HEK293 (cell line): ENCODE data around the gene CAMK2G.

ENCODE experiments used
- CTCF ChIA-PET: fragments of 350-600 bp; formaldehyde crosslinking; extraction: SDS; loops from one replicate; lab custom pipeline; 2021; ENCODE audit warnings: antibody characterized with exemption; lab: Yijun Ruan, JAX
- POLR2A ChIA-PET: fragments of 300-600 bp; formaldehyde crosslinking; extraction: SDS; loops from one replicate; lab custom pipeline; 2020; ENCODE audit warnings: antibody characterized with exemption, inconsistent platforms; lab: Yijun Ruan, JAX
- H3K27ac ChIP-seq: fragments of 200-500 bp; sonication (Bioruptor generic); 2 replicates; pipeline ENCODE4 v1.5.1; 2014; ENCODE audit warnings: low read depth, low read length, control low read depth, inconsistent platforms; ENCODE audit errors: extremely low read depth
- H3K36me3 ChIP-seq, 2 experiments: fragments of 200-500 bp in 1 of 2; sonication (Bioruptor generic) in 1 of 2; 1 replicate in 1 of 2; 2 replicates in 1 of 2; pipeline ENCODE4 v1.5.1; 2014 to 2017; ENCODE audit warnings: inconsistent platforms in 2 of 2, low read length in 2 of 2; ENCODE audit not compliant: control insufficient read depth in 2 of 2, insufficient read depth in 1 of 2
- H3K4me1 ChIP-seq: fragments of 200-500 bp; sonication (Bioruptor generic); 2 replicates; pipeline ENCODE4 v1.5.1; 2014; ENCODE audit warnings: mild to moderate bottlenecking, low read length, inconsistent platforms; ENCODE audit not compliant: control insufficient read depth, insufficient read depth
- H3K4me3 ChIP-seq: 2 replicates; pipeline ENCODE4 v1.5.1; 2011; ENCODE audit warnings: low read depth, mild to moderate bottlenecking, control low read depth, low read length, moderate library complexity
- H3K9me3 ChIP-seq: fragments of 200-500 bp; sonication (Bioruptor generic); 2 replicates; pipeline ENCODE4 v1.5.1; 2014; ENCODE audit warnings: low read depth, low read length, inconsistent platforms; ENCODE audit not compliant: control insufficient read depth, insufficient read depth
- EGR2 ChIP-seq: fragments of 450-650 bp; formaldehyde crosslinking; IDR thresholded peaks from 2 replicates; pipeline ENCODE4 v1.5.1; 2016; ENCODE audit warnings: low read depth, missing biosample characterization, missing genetic modification characterization
- HIC1 ChIP-seq: fragments of 450-650 bp; formaldehyde crosslinking; IDR thresholded peaks from 2 replicates; pipeline ENCODE4 v1.5.1; 2016; ENCODE audit warnings: missing biosample characterization, missing genetic modification characterization
- KLF9 ChIP-seq: fragments of 450-650 bp; formaldehyde crosslinking; IDR thresholded peaks from 2 replicates; pipeline ENCODE4 v1.5.1; 2016; ENCODE audit warnings: missing biosample characterization, missing genetic modification characterization, low read depth
- OSR2 ChIP-seq: fragments of 450-650 bp; formaldehyde crosslinking; IDR thresholded peaks from 2 replicates; pipeline ENCODE4 v1.5.1; 2016; ENCODE audit warnings: missing biosample characterization, missing genetic modification characterization
- PATZ1 ChIP-seq: fragments of 450-650 bp; formaldehyde crosslinking; IDR thresholded peaks from 2 replicates; pipeline ENCODE4 v1.5.1; 2016; ENCODE audit warnings: missing biosample characterization, missing genetic modification characterization
- SCRT1 ChIP-seq: fragments of 450-650 bp; formaldehyde crosslinking; IDR thresholded peaks from 2 replicates; pipeline ENCODE4 v1.5.1; 2016; ENCODE audit warnings: missing biosample characterization, missing genetic modification characterization, borderline replicate concordance
- WT1 ChIP-seq: fragments of 450-650 bp; formaldehyde crosslinking; IDR thresholded peaks from 2 replicates; pipeline ENCODE4 v1.5.1; 2016; ENCODE audit warnings: missing biosample characterization, missing genetic modification characterization
- ZBTB21 ChIP-seq: fragments of 450-650 bp; formaldehyde crosslinking; IDR thresholded peaks from 2 replicates; pipeline ENCODE4 v1.5.1; 2017; ENCODE audit warnings: missing biosample characterization, missing genetic modification characterization
- ZBTB44 ChIP-seq: fragments of 450-650 bp; IDR thresholded peaks from 2 replicates; pipeline ENCODE4 v1.5.1; 2018; ENCODE audit warnings: missing biosample characterization, mild to moderate bottlenecking, missing genetic modification characterization
- ZBTB49 ChIP-seq: fragments of 450-650 bp; formaldehyde crosslinking; IDR thresholded peaks from 2 replicates; pipeline ENCODE4 v1.5.1; 2016; ENCODE audit warnings: missing biosample characterization, missing genetic modification characterization, low read depth
- ZEB2 ChIP-seq: fragments of 450-650 bp; formaldehyde crosslinking; IDR thresholded peaks from 2 replicates; pipeline ENCODE4 v1.5.1; 2016; ENCODE audit warnings: missing biosample characterization, missing genetic modification characterization
- ZNF140 ChIP-seq: fragments of 450-650 bp; formaldehyde crosslinking; IDR thresholded peaks from 2 replicates; pipeline ENCODE4 v1.5.1; 2016; ENCODE audit warnings: missing biosample characterization, missing genetic modification characterization
- ZNF146 ChIP-seq: fragments of 450-650 bp; formaldehyde crosslinking; IDR thresholded peaks from 2 replicates; pipeline ENCODE4 v1.5.1; 2016; ENCODE audit warnings: missing biosample characterization, missing genetic modification characterization
- ZNF157 ChIP-seq: fragments of 450-650 bp; formaldehyde crosslinking; IDR thresholded peaks from 2 replicates; pipeline ENCODE4 v1.5.1; 2016; ENCODE audit warnings: missing biosample characterization, missing genetic modification characterization
- ZNF202 ChIP-seq: fragments of 450-650 bp; formaldehyde crosslinking; IDR thresholded peaks from 2 replicates; pipeline ENCODE4 v1.5.1; 2016; ENCODE audit warnings: missing biosample characterization, missing genetic modification characterization, borderline replicate concordance
- ZNF221 ChIP-seq: fragments of 450-650 bp; formaldehyde crosslinking; IDR thresholded peaks from 2 replicates; pipeline ENCODE4 v1.5.1; 2017; ENCODE audit warnings: missing biosample characterization, missing genetic modification characterization, borderline replicate concordance
- ZNF239 ChIP-seq: fragments of 450-650 bp; formaldehyde crosslinking; IDR thresholded peaks from 2 replicates; pipeline ENCODE4 v1.5.1; 2016; ENCODE audit warnings: missing biosample characterization, missing genetic modification characterization
- ZNF24 ChIP-seq: fragments of 450-650 bp; formaldehyde crosslinking; IDR thresholded peaks from 2 replicates; pipeline ENCODE4 v1.5.1; 2016; ENCODE audit warnings: missing biosample characterization, missing genetic modification characterization
- ZNF266 ChIP-seq: fragments of 450-650 bp; formaldehyde crosslinking; IDR thresholded peaks from 2 replicates; pipeline ENCODE4 v1.5.1; 2016; ENCODE audit warnings: missing biosample characterization, missing genetic modification characterization, low read depth
- ZNF548 ChIP-seq: fragments of 450-650 bp; formaldehyde crosslinking; IDR thresholded peaks from 2 replicates; pipeline ENCODE4 v1.5.1; 2016; ENCODE audit warnings: missing biosample characterization, missing genetic modification characterization
- ZNF558 ChIP-seq: fragments of 450-650 bp; formaldehyde crosslinking; IDR thresholded peaks from 2 replicates; pipeline ENCODE4 v1.5.1; 2016; ENCODE audit warnings: missing biosample characterization, missing genetic modification characterization
- ZNF621 ChIP-seq: fragments of 450-650 bp; formaldehyde crosslinking; IDR thresholded peaks from 2 replicates; pipeline ENCODE4 v1.5.1; 2017; ENCODE audit warnings: missing biosample characterization, missing genetic modification characterization
- ZNF654 ChIP-seq: fragments of 450-650 bp; formaldehyde crosslinking; IDR thresholded peaks from 2 replicates; pipeline ENCODE4 v1.5.1; 2016; ENCODE audit warnings: low read depth, missing biosample characterization, missing genetic modification characterization
- ZNF664 ChIP-seq: fragments of 450-650 bp; formaldehyde crosslinking; IDR thresholded peaks from 2 replicates; pipeline ENCODE4 v1.5.1; 2016; ENCODE audit warnings: missing biosample characterization, missing genetic modification characterization
- ZNF677 ChIP-seq: fragments of 450-650 bp; IDR thresholded peaks from 2 replicates; pipeline ENCODE4 v1.5.0; 2018; ENCODE audit warnings: missing biosample characterization, mild to moderate bottlenecking, missing genetic modification characterization, moderate library complexity
- ZNF768 ChIP-seq: fragments of 450-650 bp; formaldehyde crosslinking; IDR thresholded peaks from 2 replicates; pipeline ENCODE4 v1.5.1; 2018; ENCODE audit warnings: missing biosample characterization, mild to moderate bottlenecking, missing genetic modification characterization
- ZNF830 ChIP-seq: fragments of 450-650 bp; IDR thresholded peaks from 2 replicates; pipeline ENCODE4 v1.5.0; 2018; ENCODE audit warnings: missing biosample characterization, missing genetic modification characterization, low read depth, mild to moderate bottlenecking, moderate library complexity
- TF ChIP-seq, protein P1 (sequence below): IDR thresholded peaks from 2 replicates; pipeline ENCODE4 v1.6.1; 2011; ENCODE audit warnings: mild to moderate bottlenecking, low read depth, low read length, borderline replicate concordance

Gene CAMK2G

DNA sequence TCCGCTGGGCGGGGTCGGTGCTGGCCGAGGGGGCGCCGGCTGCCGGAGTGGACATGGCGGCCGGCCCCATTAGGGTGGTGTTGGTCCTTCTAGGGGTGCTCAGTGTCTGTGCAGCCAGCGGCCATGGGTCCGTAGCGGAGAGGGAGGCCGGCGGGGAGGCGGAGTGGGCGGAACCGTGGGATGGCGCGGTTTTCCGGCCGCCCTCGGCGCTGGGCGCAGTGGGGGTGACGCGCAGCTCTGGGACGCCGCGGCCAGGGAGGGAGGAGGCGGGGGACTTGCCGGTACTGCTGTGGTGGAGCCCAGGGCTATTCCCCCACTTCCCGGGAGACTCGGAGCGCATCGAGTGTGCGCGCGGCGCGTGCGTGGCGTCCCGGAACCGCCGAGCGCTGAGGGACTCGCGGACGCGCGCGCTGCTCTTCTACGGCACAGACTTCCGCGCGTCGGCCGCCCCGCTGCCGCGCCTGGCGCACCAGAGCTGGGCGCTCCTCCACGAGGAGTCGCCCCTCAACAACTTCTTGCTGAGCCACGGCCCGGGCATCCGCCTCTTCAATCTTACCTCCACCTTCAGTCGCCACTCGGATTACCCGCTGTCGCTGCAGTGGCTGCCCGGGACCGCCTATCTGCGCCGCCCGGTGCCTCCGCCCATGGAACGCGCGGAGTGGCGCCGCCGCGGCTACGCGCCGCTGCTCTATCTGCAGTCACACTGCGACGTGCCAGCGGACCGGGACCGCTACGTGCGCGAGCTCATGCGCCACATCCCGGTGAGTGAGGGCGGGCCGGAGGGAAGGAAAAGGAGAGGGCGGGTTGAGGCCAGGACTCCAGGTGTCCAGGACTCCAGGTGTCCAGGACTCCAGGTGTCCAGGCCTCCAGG lies 101.8 kb downstream of the CAMK2G start:
- Histone ChIP-seq H3K27ac (peak overlapping the region; percentile 75), H3K36me3 (peaks cover 18 to 72% of the 10 kb centered on the region in 2 experiments; a peak in 2 of 3 replicates), H3K9me3 (no peaks in the 10 kb centered on the region), H3K4me3 (peak overlapping the region; percentile 75), H3K4me1 (peaks cover 4% of the 10 kb centered on the region; the same call in 1 of the 2 replicates)
- ChIA-PET POLR2A (interaction anchor here (0.5 to 4.1 kb wide), 9 partner anchors 9 to 1466 kb away, joined by 3 to 60 read pairs (median 7); partner anchors contain the start of genes CHCHD1, SEC24C and ZSWIM8), CTCF (interaction anchor here (0.5 to 1.4 kb wide), 6 partner anchors 11 to 270 kb away, joined by 3 to 4 read pairs (median 3); no protein-coding TSS in a partner anchor)
- TF ChIP-seq ZNF654 (tag by site-specific recombination), result no peak
- peak; percentile 98 for TF ChIP-seq EGR2 (tag by site-specific recombination)
- no peak for TF ChIP-seq ZNF266 (tag by site-specific recombination)
- no peak for TF ChIP-seq ZNF768 (tag by site-specific recombination)
- no peak for TF ChIP-seq ZBTB21
- no peak for TF ChIP-seq ZNF157 (tag by site-specific recombination)
- 0 out of 2 replicates have a peak, but pooled peaks have one; percentile 17 for TF ChIP-seq ZNF24 (tag by site-specific recombination)
- peak; percentile 18 for TF ChIP-seq ZNF146
- TF ChIP-seq ZBTB44 (tag by site-specific recombination), result no peak
- no peak for TF ChIP-seq ZNF239 (tag by site-specific recombination)
- no peak for TF ChIP-seq ZNF621 (tag by site-specific recombination)
- no peak for TF ChIP-seq ZNF558 (tag by site-specific recombination)
- no peak for TF ChIP-seq ZNF140 (tag by site-specific recombination)
- TF ChIP-seq ZNF664 (tag by site-specific recombination), result no peak
- TF ChIP-seq ZNF202 (tag by site-specific recombination), result no peak
- TF ChIP-seq PATZ1 (tag by site-specific recombination), result peak; percentile 98
- TF ChIP-seq ZEB2 (tag by site-specific recombination), result peak; percentile 95
- TF ChIP-seq SCRT1 (tag by site-specific recombination), result no peak
- TF ChIP-seq ZBTB49 (tag by site-specific recombination), result no peak
- peak; percentile 57 for TF ChIP-seq WT1 (tag by site-specific recombination)
- TF ChIP-seq, protein P1, sequence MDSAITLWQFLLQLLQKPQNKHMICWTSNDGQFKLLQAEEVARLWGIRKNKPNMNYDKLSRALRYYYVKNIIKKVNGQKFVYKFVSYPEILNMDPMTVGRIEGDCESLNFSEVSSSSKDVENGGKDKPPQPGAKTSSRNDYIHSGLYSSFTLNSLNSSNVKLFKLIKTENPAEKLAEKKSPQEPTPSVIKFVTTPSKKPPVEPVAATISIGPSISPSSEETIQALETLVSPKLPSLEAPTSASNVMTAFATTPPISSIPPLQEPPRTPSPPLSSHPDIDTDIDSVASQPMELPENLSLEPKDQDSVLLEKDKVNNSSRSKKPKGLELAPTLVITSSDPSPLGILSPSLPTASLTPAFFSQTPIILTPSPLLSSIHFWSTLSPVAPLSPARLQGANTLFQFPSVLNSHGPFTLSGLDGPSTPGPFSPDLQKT, result no peak
- peak; percentile 98 for TF ChIP-seq KLF9 (tag by site-specific recombination)
- no peak for TF ChIP-seq ZNF548 (tag by site-specific recombination)
- no peak for TF ChIP-seq ZNF677 (tag by site-specific recombination)
- no peak for TF ChIP-seq ZNF830 (tag by site-specific recombination)
- no peak for TF ChIP-seq ZNF221
- no peak for TF ChIP-seq OSR2 (tag by site-specific recombination)
- TF ChIP-seq HIC1 (tag by site-specific recombination), result no peak; the same call in 1 of the 2 replicates
